ENCODE results near the gene TMOD1.

TMOD1 gene

GRCh38 chr9:97547098-97547829 lies 45.8 kb downstream of the TMOD1 start:
- TF ChIP-seq SIN3A (IDR thresholded peaks at IDR 0.05; ENCODE audit: borderline replicate concordance, insufficient read depth, low read length) (no peak), TAF1 (IDR thresholded peaks at IDR 0.05; ENCODE audit: borderline replicate concordance, insufficient read depth, low read length) (no peak), REST (IDR thresholded peaks at IDR 0.05; ENCODE audit: insufficient read depth in 1 of 2, low read depth in 2 of 2, low read length in 2 of 2) (no peak), FOXP2 (optimal IDR thresholded peaks at IDR 0.05; ENCODE audit: borderline replicate concordance, extremely low read depth, extremely low read length, insufficient read depth) (no peak), POLR2AphosphoS5 (IDR thresholded peaks at IDR 0.05; ENCODE audit: low read depth, low read length) (no peak)

- TF ChIP-seq REST (IDR thresholded peaks at IDR 0.05; ENCODE audit: insufficient read depth in 1 of 2, low read depth in 2 of 2, low read length in 2 of 2), result no peak
- TF ChIP-seq SIN3A (IDR thresholded peaks at IDR 0.05; ENCODE audit: borderline replicate concordance, insufficient read depth, low read length), result no peak
Observed at GRCh38 chr9:97548379-97548778, 46.9 kb downstream of the TMOD1 start.

- TF ChIP-seq SIN3A (IDR thresholded peaks at IDR 0.05; ENCODE audit: borderline replicate concordance, insufficient read depth, low read length), result no peak
- TF ChIP-seq POLR2AphosphoS5 (IDR thresholded peaks at IDR 0.05; ENCODE audit: low read depth, low read length), result no peak
Observed at GRCh38 chr9:97548819-97549540, 47.5 kb downstream of the TMOD1 start.

- no peak for TF ChIP-seq TAF1 (IDR thresholded peaks at IDR 0.05; ENCODE audit: borderline replicate concordance, insufficient read depth, low read length)
- no peak for TF ChIP-seq REST (IDR thresholded peaks at IDR 0.05; ENCODE audit: insufficient read depth in 1 of 2, low read depth in 2 of 2, low read length in 2 of 2)
- TF ChIP-seq SIN3A (IDR thresholded peaks at IDR 0.05; ENCODE audit: borderline replicate concordance, insufficient read depth, low read length), result no peak
- TF ChIP-seq POLR2AphosphoS5 (IDR thresholded peaks at IDR 0.05; ENCODE audit: low read depth, low read length), result no peak
- no peak for TF ChIP-seq FOXP2 (optimal IDR thresholded peaks at IDR 0.05; ENCODE audit: borderline replicate concordance, extremely low read depth, extremely low read length, insufficient read depth)
Observed at GRCh38 chr9:97550386-97550785, 48.9 kb downstream of the TMOD1 start.

- TF ChIP-seq REST (IDR thresholded peaks at IDR 0.05; ENCODE audit: insufficient read depth in 1 of 2, low read depth in 2 of 2, low read length in 2 of 2) (no peak), SIN3A (IDR thresholded peaks at IDR 0.05; ENCODE audit: borderline replicate concordance, insufficient read depth, low read length) (no peak), POLR2AphosphoS5 (IDR thresholded peaks at IDR 0.05; ENCODE audit: low read depth, low read length) (no peak), FOXP2 (optimal IDR thresholded peaks at IDR 0.05; ENCODE audit: borderline replicate concordance, extremely low read depth, extremely low read length, insufficient read depth) (no peak), TAF1 (IDR thresholded peaks at IDR 0.05; ENCODE audit: borderline replicate concordance, insufficient read depth, low read length) (no peak)
Observed at GRCh38 chr9:97551308-97551707, 49.8 kb downstream of the TMOD1 start.

Measured in PFSK-1 (cell line).